ENCODE results near the gene STT3B.

The STT3B gene

DNA sequence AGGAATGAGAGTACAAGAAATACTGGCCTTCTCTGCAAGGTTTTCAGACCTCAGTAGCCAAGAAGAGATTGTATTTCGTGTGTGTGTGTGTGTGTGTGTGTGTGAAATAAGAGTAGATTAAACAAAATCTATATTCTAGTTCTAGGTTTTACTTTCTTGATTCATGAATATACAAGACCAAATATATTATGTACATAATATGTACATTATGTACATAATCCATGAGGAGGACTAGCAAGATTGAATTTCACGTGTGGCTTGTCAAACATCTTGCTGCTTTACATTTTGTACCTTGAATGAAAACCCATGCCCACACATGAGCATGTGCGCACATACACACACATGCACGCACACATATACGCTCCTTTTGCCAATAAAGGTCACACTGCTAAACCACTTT lies 18.2 kb upstream of the STT3B start:
- Histone ChIP-seq H3K4me3 (ENCODE audit: low read depth, low read length) (no peak overlapping the region), H3K36me3 (no peaks in the 10 kb centered on the region)
- TF ChIP-seq CTCF (IDR thresholded peaks at IDR 0.05; ENCODE audit: low read depth, low read length) = no peak

DNA sequence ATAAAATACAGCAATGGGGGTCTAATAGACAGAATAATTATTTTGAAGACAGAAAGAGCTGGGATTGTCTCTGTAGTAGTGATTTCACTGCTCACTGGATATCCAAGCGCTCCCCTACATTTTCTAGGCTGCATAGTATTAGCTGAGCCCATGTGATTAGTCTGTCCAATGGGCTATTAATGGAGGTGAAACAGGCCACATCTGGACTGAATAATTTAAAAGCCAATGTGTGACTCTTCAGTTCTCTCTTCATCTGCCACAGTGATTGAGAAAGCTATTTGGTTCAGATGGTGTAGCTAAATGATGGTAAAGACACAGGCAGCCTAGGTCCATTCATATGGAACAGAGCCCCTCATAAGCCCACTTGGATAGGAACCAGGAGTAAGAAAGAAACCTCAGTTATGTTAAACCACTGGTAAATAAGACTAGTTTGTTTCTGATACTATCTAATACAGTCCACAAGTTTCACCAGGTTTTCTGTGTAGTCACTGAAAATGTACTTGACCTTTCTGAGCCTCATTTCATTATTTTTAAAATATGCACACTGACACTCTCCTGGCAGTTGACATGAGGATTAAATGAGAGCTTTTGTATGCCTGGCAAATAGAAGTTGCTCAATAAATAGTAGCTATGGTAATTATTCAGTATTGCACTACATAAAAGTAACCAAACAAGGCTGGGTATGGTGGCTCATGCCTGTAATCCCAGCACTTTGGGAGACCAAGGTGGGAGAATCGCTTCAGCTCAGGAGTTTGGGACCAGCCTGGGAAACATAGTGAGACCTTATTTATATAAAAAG lies 17.0 kb upstream of the STT3B start:
- Histone ChIP-seq H3K9me3 (no peaks in the 10 kb centered on the region), H3K4me1 (no peaks in the 10 kb centered on the region), H3K36me3 (no peaks in the 10 kb centered on the region), H3K27me3 (no peaks in the 10 kb centered on the region), H3K4me3 (ENCODE audit: low read depth, low read length) (no peak overlapping the region)
- DNase-seq = no peak
- no peak for TF ChIP-seq CTCF (IDR thresholded peaks at IDR 0.05; ENCODE audit: low read depth, low read length)

More for the DNA sequence above, 18.2 kb upstream of the STT3B start:
- no peaks in the 10 kb centered on the region for H3K27me3 ChIP-seq
- no peaks in the 10 kb centered on the region for H3K4me1 ChIP-seq
- no peaks in the 10 kb centered on the region for H3K9me3 ChIP-seq
- DNase-seq = no peak

DNA sequence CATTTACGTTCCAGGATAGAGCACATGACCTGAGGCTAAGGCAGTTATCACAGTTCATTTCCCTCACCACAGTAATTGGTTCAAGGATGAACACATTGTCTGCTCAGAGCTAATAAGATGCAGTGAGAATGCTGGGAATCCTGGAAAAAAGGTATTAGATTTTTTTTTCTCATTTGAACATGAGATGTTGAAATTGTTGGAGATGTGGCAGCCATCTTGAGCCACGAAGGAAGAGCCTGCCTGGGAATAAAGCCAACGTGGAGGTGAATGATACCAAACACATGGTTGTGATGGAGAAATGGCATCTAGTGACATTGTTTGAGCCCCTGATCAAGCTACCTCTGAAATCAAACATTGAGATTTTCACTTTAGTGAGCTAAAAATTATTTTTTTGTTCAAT lies 16.0 kb upstream of the STT3B start:
- no peak overlapping the region for H3K4me3 ChIP-seq (ENCODE audit: low read depth, low read length)
- TF ChIP-seq CTCF (IDR thresholded peaks at IDR 0.05; ENCODE audit: low read depth, low read length) = no peak
- H3K4me1 ChIP-seq = no peaks in the 10 kb centered on the region
- no peak for DNase-seq
- no peaks in the 10 kb centered on the region for H3K27me3 ChIP-seq
- H3K9me3 ChIP-seq = no peaks in the 10 kb centered on the region
- H3K36me3 ChIP-seq = no peaks in the 10 kb centered on the region

GRCh38 chr3:31521468-31521867 lies 11.3 kb upstream of the STT3B start:
- DNase-seq = no peak
- Histone ChIP-seq H3K36me3 (no peaks in the 10 kb centered on the region), H3K4me1 (no peaks in the 10 kb centered on the region), H3K4me3 (ENCODE audit: low read depth, low read length) (no peak overlapping the region), H3K27me3 (no peaks in the 10 kb centered on the region), H3K9me3 (no peaks in the 10 kb centered on the region)
- TF ChIP-seq CTCF (IDR thresholded peaks at IDR 0.05; ENCODE audit: low read depth, low read length) = no peak

GRCh38 chr3:31522152-31522551 lies 10.6 kb upstream of the STT3B start:
- Histone ChIP-seq H3K27me3 (no peaks in the 10 kb centered on the region), H3K4me3 (ENCODE audit: low read depth, low read length) (no peak overlapping the region), H3K9me3 (no peaks in the 10 kb centered on the region), H3K36me3 (no peaks in the 10 kb centered on the region), H3K4me1 (no peaks in the 10 kb centered on the region)
- no peak for DNase-seq
- no peak for TF ChIP-seq CTCF (IDR thresholded peaks at IDR 0.05; ENCODE audit: low read depth, low read length)

DNA sequence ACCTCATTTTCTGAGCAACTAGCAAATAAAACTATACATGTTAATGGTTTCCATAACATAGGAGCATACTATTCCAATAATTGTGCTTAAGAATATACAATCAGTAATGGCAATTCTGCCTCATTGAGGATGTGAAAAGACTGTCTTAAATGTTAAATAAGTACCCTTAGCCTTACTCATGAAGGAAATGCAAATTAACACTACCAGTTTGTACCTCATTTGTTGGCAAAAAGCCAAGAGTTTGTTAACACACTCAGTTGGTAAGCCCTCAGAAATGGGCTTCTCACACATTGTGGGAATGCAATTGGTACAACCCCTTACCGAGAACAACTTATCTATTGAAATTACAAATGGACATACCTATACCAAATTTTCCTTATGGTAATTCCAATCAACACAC lies 9.2 kb upstream of the STT3B start:
- Histone ChIP-seq H3K9me3 (no peaks in the 10 kb centered on the region), H3K4me1 (no peaks in the 10 kb centered on the region), H3K27me3 (no peaks in the 10 kb centered on the region), H3K4me3 (ENCODE audit: low read depth, low read length) (no peak overlapping the region), H3K36me3 (no peaks in the 10 kb centered on the region)
- TF ChIP-seq CTCF (IDR thresholded peaks at IDR 0.05; ENCODE audit: low read depth, low read length) = no peak
- DNase-seq = no peak
